Stimulated activated naive CD8-positive, alpha-beta T cell treated with anti-CD3 and anti-CD28 coated beads, Interleukin-15, amount 100 ng/mL, for 72 hours (primary cell): Measurements from ENCODE around the gene CRB2.
"Not testable (repeated sequence)": the region's sequence is repeated elsewhere in the genome, so short reads cannot be mapped to it uniquely, and the experiment has no call there.

ENCODE experiments used
- ATAC-seq: fragments of 150-1000 bp; cut with Tn5 transposase; 2 replicates; pipeline ENCODE4 v1.10.0; 2021; ENCODE audit warnings: mild to moderate bottlenecking, moderate library complexity
- DNase-seq, 2 donors: peaks; one replicate each; pipeline ENCODE4 v3.0.0; 2021 to 2022
- H3K27ac Mint-ChIP-seq, 2 donors: one replicate each; pipeline ENCODE4 v1.8.0; 2022; ENCODE audit warnings: mild to moderate bottlenecking in 2 of 2, mixed read lengths in 2 of 2, moderate library complexity in 2 of 2
- H3K27me3 Mint-ChIP-seq: one replicate; pipeline ENCODE4 v1.8.0; 2022; ENCODE audit warnings: mixed read lengths
- H3K4me1 Mint-ChIP-seq: one replicate; pipeline ENCODE4 v1.8.0; 2022; ENCODE audit warnings: mild to moderate bottlenecking, mixed read lengths
- H3K4me3 Mint-ChIP-seq, 2 donors: one replicate each; pipeline ENCODE4 v1.8.0; 2022; ENCODE audit warnings: mild to moderate bottlenecking in 2 of 2, mixed read lengths in 2 of 2, moderate library complexity in 1 of 2
- H3K9me3 Mint-ChIP-seq, 2 donors: one replicate each; pipeline ENCODE4 v1.8.0; 2022; ENCODE audit warnings: mixed read lengths in 2 of 2

Gene CRB2

DNA sequence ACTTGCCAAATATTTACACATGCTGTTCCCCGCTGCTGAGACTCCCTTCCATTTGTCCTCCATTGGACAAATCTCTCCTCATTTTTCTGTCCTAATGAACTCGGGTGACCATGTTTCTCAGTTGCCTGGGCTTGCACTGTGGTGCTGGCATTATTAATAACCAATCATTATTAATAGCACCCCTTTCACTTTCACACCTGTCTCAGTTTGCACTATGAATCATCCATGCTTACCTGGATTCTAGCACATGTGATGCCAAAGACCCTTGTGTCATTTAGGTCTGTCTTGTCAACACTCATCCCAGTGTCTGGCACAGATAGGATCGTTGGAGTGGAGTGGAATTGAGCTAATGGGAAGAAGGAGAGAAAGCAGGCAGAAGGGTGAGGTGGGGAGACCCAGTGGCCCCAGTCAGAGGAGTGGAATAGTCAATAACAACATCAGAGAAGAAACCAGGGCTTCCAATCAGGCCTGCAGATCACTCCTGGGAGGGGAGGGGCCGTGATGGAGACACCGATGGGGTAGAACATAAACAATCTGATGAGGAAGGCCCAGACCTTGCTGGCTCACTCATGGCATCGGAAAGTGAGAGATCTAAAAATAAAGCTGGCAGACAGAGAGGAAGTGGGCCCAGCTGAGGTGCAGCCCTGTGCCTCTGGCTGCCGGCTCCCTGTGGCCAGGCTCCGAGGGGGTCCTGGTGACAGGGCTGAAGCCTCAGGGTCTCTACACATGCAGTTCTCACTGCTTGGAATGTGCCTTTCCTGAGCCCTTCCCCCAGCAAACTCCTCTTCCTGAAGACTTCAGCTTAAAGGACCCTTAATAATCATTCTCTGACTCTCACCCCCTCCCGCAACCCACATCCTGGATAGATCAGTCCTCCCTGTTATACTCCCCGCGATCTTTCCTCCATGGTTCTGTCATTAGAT lies 33.5 kb upstream of the CRB2 start:
- ATAC-seq, result peak; percentile 95
- Mint-ChIP-seq H3K9me3 (no peaks in the 10 kb centered on the region), H3K27ac (peak overlapping the region; percentile 94 to 98), H3K4me1 (peaks cover 72% of the 10 kb centered on the region), H3K27me3 (no peaks in the 10 kb centered on the region), H3K4me3 (peak overlapping the region; percentile 57 to 74)
- DNase-seq, result peak; percentile 61 to 75

- DNase-seq (no peak), ATAC-seq (no peak)
- Mint-ChIP-seq H3K9me3 (no peaks in the 10 kb centered on the region), H3K4me1 (peaks cover 68% of the 10 kb centered on the region), H3K27ac (peak overlapping the region; percentile 94 to 98), H3K4me3 (peak overlapping the region; percentile 57 to 74), H3K27me3 (no peaks in the 10 kb centered on the region)
Observed at GRCh38 chr9:123323196-123324013, 32.6 kb upstream of the CRB2 start.

DNA sequence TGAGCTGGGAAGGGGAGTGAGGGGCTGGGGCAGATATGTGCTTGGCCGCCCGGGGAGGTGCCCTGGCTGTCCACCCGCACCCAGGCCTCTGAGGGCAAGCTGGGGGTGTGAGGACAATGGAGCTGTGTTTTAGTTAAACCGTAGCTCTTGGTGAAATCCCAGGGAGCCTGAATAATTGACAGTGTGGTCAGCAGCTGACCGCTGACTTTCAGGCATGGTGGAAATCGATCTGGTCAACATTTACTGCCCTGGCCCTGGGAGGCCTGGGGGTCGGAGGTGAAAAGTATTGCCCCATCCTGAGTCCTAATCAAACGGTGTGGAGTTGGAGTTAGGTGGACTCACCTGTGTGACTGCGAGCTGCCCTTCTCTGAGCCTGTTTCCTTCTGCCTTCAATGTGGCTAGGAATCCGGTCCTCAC lies 31.2 kb upstream of the CRB2 start:
- Mint-ChIP-seq H3K4me1 (peaks cover 66% of the 10 kb centered on the region), H3K27me3 (no peaks in the 10 kb centered on the region), H3K27ac (no peak overlapping the region)

DNA sequence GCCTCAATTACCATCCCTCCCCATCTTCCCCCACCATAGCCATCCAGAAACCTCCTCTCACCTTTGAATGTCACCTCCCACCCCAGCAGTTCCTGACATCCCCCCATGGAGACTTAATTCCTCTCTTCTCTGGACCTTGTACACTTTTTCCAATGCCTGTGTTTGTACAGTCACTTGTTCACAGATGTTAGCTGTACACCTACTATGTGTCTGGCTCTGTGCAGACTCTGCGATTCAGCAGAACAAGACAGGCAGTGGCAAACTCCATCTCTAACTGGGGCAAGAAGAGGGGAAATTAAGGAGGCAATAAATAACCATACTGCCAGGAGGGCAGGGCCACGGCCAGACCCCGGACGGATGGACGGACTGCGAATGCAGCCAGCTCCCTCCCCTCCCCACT lies 29.8 kb upstream of the CRB2 start:
- Mint-ChIP-seq H3K27me3 (no peaks in the 10 kb centered on the region), H3K27ac (no peak overlapping the region), H3K4me1 (peaks cover 53% of the 10 kb centered on the region), H3K4me3 (no peak overlapping the region), H3K9me3 (no peaks in the 10 kb centered on the region)
- DNase-seq (no peak), ATAC-seq (no peak)

More for the DNA sequence above, 31.2 kb upstream of the CRB2 start:
- no peak for DNase-seq
- no peak for ATAC-seq
- H3K4me3 Mint-ChIP-seq, result no peak overlapping the region
- no peaks in the 10 kb centered on the region for H3K9me3 Mint-ChIP-seq

- ATAC-seq (no peak), DNase-seq (no peak)
- Mint-ChIP-seq H3K4me1 (peaks cover 48% of the 10 kb centered on the region), H3K4me3 (no peak overlapping the region), H3K27me3 (no peaks in the 10 kb centered on the region), H3K27ac (no peak overlapping the region), H3K9me3 (no peaks in the 10 kb centered on the region)
Observed at GRCh38 chr9:123326662-123327093, 29.3 kb upstream of the CRB2 start.

DNA sequence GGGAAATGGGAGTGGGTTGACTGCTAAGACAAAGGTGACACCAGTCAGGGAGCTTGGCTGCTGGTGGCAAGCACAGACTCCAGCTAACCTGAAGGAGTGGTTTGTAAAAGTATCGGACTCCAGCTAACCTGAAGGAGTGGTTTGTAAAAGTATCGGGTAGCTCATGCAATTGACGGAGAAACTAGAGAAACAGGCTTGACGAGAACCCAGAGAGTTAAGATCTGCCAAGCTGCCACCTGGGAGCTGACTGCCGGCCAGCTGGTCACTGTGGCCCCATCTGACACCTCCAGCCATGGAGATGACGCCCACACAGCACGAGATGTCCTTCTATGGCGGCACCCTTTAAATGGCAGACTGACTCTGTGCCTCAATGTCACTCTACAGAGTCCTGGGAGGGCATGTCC lies 28.3 kb upstream of the CRB2 start:
- DNase-seq, result no peak
- peaks cover 48% of the 10 kb centered on the region for H3K4me1 Mint-ChIP-seq
- ATAC-seq, result no peak
- H3K4me3 Mint-ChIP-seq, result no peak overlapping the region
- peak overlapping the region in 1 of 2 donors; percentile 28 for H3K27ac Mint-ChIP-seq
- H3K27me3 Mint-ChIP-seq, result no peaks in the 10 kb centered on the region
- peaks cover 0 to 4% of the 10 kb centered on the region in 2 donors for H3K9me3 Mint-ChIP-seq

GRCh38 chr9:123329329-123329955 lies 26.6 kb upstream of the CRB2 start:
- Mint-ChIP-seq H3K4me1 (peaks cover 48% of the 10 kb centered on the region), H3K27me3 (no peaks in the 10 kb centered on the region), H3K9me3 (peaks cover 0 to 4% of the 10 kb centered on the region in 2 donors), H3K27ac (no peak overlapping the region), H3K4me3 (no peak overlapping the region)
- peak; percentile 54 for ATAC-seq
- DNase-seq, result peak in 1 of 2 donors; percentile 30

DNA sequence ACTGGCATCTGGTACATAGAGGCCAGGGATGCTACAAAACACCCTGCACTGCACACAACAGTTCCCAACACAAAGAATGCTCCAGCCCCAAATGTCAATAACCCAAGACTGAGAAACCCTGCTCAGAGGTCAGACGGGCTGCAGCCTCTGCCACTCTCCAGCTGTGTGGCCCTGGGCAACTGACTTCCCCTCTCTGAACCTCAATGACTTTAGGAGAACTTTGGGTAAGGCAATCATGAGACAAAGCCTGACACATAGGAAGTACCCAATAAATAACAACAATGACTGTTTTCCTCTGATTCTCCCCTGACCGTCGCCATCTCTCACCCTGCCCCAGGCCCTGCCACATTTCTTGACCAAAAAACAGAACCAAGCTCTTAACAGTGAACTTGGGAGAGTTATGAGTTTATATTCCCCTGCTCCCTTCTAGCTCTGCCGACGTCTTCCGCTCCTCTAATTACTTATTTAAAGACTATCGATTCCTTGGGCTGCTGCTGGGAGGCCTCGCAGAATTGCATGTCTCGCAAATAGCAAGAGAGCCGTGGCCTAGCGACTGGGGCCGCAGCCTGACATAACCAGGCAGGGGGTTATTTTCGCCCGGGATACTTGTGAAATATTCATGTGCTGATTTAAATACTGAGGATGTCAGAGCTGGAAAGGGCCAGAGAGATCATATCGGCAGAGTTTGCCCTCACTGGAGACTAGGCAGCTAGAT lies 24.5 kb upstream of the CRB2 start:
- Mint-ChIP-seq H3K27ac (no peak overlapping the region), H3K27me3 (no peaks in the 10 kb centered on the region), H3K4me3 (no peak overlapping the region), H3K4me1 (peaks cover 41% of the 10 kb centered on the region), H3K9me3 (peaks cover 0 to 4% of the 10 kb centered on the region in 2 donors)
- ATAC-seq, result no peak
- no peak for DNase-seq

- H3K27me3 Mint-ChIP-seq, H3K9me3 Mint-ChIP-seq, DNase-seq, H3K4me3 Mint-ChIP-seq, ATAC-seq, H3K27ac Mint-ChIP-seq: not testable (repeated sequence)
- H3K4me1 Mint-ChIP-seq, result peaks cover 45% of the 10 kb centered on the region
Observed at GRCh38 chr9:123333058-123333669, 22.8 kb upstream of the CRB2 start.

- no peak for DNase-seq
- no peak overlapping the region for H3K4me3 Mint-ChIP-seq
- H3K4me1 Mint-ChIP-seq, result peaks cover 52% of the 10 kb centered on the region
Observed at GRCh38 chr9:123334639-123335038, 21.4 kb upstream of the CRB2 start.

DNA sequence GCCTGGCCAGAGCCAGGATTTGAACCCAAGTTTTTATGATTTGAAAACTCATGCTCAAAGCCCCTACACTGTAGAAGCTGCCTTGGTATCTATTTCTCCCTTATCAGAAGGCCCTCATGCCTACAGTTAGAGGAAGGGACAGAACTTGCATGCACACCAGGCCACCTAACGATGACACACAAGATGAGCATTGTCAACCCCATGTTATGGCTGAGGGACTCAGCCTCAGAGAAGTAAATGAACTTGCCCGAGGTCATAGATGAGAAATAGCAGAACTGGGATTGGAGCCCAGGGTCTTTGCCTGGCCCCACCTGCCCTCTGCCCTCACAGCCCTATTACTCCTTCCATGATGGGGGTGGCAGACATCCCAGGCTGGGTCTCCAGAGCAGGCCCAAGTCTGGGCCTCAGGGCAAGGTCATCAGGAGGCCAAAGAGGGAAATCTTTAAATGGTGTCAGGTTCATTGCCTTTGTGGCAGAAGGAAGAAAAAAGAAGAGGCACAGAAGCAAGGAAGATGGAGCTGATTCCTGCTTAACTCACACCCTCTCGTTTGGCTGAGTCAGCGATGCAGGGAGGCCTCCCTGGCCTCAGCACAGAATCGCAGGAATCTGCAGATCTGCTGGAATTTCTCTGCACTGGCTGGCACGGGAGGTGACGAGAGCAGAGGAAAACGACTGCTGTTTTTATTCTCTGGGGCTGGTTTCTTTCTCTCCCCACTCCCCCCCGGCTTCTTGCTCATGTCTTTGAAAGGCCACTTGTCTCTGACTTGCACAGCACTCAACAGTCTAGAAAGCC lies 20.6 kb upstream of the CRB2 start:
- DNase-seq (no peak), ATAC-seq (no peak)
- no peak overlapping the region for H3K4me3 Mint-ChIP-seq
- H3K27ac Mint-ChIP-seq, result no peak overlapping the region
- peaks cover 0 to 4% of the 10 kb centered on the region in 2 donors for H3K9me3 Mint-ChIP-seq
- H3K4me1 Mint-ChIP-seq, result peaks cover 59% of the 10 kb centered on the region
- H3K27me3 Mint-ChIP-seq, result no peaks in the 10 kb centered on the region

More at GRCh38 chr9:123334639-123335038, 21.4 kb upstream of the CRB2 start:
- no peaks in the 10 kb centered on the region for H3K27me3 Mint-ChIP-seq
- ATAC-seq, result no peak
- H3K27ac Mint-ChIP-seq, result no peak overlapping the region
- peaks cover 0 to 4% of the 10 kb centered on the region in 2 donors for H3K9me3 Mint-ChIP-seq

DNA sequence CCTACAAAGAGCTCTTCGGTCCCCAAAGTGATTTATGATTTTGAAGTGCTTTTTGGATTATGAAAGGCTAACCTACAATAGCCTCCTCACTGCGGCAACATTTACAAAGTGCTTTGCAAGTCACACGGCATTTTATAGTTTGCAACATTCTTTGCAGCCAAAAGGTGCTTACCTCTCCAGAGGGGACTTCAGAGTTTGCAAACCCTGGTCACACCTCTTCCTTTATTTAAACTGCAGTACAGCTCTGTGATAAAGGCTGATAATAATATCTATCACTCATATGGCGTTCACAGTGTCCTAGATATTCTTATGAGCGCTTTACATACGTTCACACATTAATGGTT lies 20.0 kb upstream of the CRB2 start:
- no peak overlapping the region for H3K4me3 Mint-ChIP-seq
- DNase-seq (no peak), ATAC-seq (no peak)
- peaks cover 0 to 4% of the 10 kb centered on the region in 2 donors for H3K9me3 Mint-ChIP-seq
- no peak overlapping the region for H3K27ac Mint-ChIP-seq
- no peaks in the 10 kb centered on the region for H3K27me3 Mint-ChIP-seq
- peaks cover 65% of the 10 kb centered on the region for H3K4me1 Mint-ChIP-seq

DNA sequence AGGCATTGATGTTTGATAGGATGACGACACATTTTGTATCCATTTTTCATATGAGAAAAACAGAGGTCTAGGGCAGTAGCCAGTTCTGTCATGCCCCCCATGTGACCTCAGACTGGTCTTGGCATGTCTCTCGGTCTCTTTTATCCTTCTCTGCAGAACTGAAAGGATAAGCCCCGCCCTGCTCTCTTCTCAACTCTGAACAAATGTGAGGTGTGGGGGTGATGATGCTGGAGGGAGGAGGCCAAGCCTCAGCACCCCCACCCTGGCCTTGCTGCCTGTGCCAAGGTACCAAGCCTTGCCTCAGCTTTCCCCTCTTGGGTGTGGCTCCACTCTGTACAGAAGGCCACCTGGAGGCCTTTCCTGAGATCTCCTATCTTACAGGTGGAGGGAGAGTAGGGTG lies 19.5 kb upstream of the CRB2 start:
- Mint-ChIP-seq H3K27ac (no peak overlapping the region), H3K4me3 (no peak overlapping the region), H3K9me3 (peaks cover 0 to 4% of the 10 kb centered on the region in 2 donors), H3K4me1 (peaks cover 70% of the 10 kb centered on the region), H3K27me3 (no peaks in the 10 kb centered on the region)
- DNase-seq (no peak), ATAC-seq (no peak)

DNA sequence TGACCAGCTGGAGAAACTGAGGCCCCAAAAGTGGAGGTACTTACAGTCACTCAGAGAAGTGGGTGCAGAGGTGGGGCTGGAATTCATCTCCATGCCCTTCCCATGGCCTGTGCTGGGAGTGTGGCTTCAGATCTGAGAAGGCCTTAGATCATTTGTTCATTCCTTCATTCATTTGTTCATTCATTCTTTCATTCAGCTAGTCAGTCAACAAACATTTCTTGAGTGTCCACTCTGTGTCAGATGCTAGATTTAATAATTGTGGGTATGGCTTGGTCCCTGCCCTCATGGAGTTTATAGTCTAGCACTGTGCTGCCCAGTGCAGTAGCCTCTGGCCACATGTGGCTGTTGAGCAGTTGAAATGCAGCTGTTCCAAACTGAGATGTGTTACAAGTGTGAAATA lies 19.0 kb upstream of the CRB2 start:
- no peak for DNase-seq
- Mint-ChIP-seq H3K4me1 (peaks cover 71% of the 10 kb centered on the region), H3K4me3 (no peak overlapping the region), H3K9me3 (peaks cover 0 to 4% of the 10 kb centered on the region in 2 donors), H3K27ac (no peak overlapping the region), H3K27me3 (no peaks in the 10 kb centered on the region)
- no peak for ATAC-seq
